ENCODE results near the gene DEDD. TPM values are rescaled to one million over a fixed set of nuclear protein-coding genes. Genes with fewer than 3 reads are reported as not detected.

The DEDD gene
- total RNA-seq, 1 experiment from 2014 or later = 28.2 TPM

GRCh38 chr1:161091796-161092507 lies 40.5 kb downstream of the DEDD start:
- DNase-seq (ENCODE audit: low spot score) = no peak

GRCh38 chr1:161091093-161091492 lies 41.4 kb downstream of the DEDD start:
- DNase-seq (ENCODE audit: low spot score) = no peak

DNA sequence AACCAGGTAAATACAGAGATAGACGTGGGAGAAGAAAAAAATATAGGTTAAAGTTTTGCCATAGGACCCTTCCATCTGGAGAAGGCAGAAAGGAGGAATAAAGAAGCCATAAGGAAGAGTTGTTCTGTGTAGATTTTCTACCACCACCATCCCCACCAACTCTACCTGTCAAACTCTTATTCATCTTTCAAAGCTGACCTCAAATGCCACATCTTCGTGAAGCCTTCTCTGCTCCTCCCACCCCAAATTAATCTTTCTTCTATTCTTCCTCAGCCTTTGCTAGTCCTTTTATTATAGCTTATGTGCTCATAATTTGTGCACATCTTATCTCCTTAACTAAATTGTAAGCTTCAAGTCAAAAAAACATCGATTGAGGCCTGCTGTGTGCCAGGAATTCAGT lies 41.9 kb downstream of the DEDD start:
- no peak for DNase-seq (ENCODE audit: low spot score)

GRCh38 chr1:161089938-161090337 lies 42.5 kb downstream of the DEDD start:
- DNase-seq (ENCODE audit: low spot score) = no peak

GRCh38 chr1:161089251-161089924 lies 43.1 kb downstream of the DEDD start, which contains the start of gene NECTIN4:
TSS of gene NECTIN4 (minus strand) at chr1:161089558. CDS start at chr1:161089296, 262 bp downstream.
- no peak for DNase-seq (ENCODE audit: low spot score)

DNA sequence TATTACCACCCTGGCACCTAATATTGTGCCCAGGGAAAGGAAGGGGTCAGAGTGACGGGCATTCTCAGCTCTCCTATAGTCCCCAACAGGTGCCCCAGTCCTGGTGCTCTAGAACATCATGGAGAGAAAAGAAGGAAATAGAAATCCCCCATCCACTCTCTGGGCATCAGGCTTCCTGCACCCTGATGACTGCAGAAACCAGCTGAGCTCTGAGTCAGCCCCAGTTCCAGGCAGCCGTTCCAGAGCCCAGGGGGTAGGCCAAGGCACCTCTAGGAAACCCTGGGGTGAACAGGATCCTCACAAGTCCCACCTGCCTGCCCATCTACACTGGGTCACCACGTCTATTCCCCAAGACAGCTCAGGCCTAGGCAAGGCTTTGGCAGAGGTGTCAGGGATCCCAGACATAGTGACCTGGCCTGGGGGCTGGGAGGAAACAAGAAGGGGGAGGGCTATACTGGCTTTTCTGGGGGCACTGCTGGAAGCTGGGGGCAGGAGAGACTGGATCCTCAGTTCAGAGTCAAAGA lies 43.8 kb downstream of the DEDD start:
- DNase-seq (ENCODE audit: low spot score) = no peak

GRCh38 chr1:161086457-161086856 lies 46.0 kb downstream of the DEDD start:
- DNase-seq (ENCODE audit: low spot score) = no peak

DNA sequence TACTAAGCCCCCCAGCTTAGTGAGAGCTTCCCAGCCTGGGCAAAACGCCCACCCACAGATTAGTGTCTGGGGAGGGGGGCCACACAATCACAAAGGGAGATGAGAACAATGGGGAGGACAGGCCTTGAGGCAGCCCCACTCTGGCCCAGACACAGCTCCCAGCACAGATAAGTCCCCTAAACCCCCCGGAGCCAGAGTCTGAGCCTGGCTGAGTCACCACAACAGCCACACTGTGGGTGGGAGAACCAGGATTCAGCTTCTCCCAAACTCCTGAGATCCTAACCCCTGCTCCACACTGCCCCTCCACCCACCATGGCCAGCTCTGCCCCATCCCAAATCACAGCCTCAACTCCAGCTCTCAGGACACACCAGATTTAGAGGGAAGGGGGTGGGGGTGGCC lies 47.3 kb downstream of the DEDD start:
- no peak for DNase-seq (ENCODE audit: low spot score)

DNA sequence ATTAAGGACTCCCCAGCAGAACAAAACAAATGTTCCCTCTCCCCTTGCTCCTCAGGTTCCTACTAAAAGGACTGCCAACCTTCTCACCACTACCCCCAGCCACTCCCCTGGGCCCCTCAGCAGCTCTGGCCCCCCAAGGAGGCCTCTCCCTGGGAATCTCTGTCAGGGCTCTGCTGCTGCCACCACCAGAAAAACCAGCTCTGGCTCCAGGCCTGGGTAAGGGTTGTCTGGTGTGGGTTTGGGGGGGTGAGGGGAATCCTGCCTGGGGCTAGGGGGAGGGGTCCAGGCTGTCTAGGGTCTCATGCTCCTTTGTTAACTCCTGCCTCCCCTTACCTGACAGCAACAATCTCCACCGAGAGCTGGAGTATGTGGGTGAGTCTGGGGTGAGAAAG lies 47.9 kb downstream of the DEDD start:
- no peak for DNase-seq (ENCODE audit: low spot score)

DNA sequence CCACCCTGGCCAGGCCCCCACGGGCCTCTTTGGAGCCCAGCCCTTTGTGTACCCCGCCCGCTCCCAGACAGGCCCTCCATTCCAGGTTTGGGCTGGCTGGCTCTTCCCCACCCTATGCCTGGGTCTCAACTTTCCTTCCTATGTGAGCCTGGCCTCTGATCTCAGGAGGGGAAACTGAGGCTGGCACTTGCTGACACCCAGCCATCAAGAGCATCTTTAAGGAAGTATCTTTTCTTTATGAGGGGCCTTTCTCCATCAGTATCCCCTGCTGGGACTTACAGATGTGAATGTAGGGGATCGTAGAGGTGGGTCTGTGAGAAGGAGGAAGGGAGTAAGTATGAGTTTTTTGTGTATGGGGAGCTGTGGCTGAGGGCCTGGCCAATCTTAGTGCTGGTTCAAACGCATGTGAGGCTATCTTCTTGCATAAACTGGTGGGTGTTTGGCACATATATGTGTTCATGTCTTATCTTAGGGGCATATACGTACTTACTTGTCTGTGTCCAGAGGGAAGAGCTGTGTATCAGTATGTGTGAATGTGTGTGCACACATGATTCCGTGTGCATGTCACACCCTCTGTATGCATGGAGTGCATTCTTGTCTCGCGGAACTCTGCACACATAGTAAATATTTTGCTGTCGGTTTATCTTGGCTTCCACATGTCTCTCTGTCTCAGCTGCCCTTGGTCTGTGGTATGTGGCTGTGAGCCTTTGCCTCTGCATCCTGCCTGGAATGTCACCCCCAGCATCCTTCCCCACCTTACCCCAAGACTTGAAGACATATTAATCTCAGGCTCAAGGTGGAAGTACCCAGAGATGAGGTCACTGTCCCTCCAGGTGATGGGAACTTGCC lies 48.5 kb downstream of the DEDD start:
- DNase-seq (ENCODE audit: low spot score) = no peak

DNA sequence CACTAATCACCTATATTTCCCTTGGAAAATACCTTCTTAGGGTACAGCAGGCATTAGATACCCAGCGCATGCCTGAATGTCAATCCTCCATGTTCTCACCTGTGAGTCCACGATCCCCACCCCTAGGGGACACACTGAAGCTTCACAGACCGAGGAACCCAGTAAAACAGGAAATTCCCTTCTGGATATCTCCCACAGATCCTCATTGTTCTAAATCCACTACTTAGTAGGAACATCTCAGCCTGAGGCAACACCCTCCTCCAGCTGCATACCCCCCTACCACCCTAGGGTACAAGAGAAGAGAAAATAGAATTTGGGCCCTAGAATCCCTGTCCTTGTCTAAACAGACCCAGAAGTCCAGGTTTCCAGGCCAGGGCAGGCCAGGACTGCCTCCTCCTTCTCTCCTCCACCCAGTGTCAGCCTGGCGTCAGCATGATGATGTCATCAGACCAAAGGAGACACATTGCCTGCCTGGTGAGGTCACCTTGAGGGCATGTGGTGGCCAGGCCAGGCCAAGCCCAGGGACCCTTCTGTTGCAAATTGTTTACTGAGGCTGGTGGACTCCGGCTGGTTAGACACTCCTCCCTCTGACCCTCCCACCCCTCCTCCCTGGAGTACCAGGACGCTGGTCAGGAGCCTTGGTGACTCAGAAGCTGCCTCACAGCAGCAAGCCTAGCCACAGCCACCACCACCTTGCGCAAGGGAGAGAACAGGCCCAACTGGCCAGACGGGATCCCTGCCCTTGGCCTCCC lies 49.3 kb downstream of the DEDD start:
- peak; percentile 91 for DNase-seq (ENCODE audit: low spot score)

DNA sequence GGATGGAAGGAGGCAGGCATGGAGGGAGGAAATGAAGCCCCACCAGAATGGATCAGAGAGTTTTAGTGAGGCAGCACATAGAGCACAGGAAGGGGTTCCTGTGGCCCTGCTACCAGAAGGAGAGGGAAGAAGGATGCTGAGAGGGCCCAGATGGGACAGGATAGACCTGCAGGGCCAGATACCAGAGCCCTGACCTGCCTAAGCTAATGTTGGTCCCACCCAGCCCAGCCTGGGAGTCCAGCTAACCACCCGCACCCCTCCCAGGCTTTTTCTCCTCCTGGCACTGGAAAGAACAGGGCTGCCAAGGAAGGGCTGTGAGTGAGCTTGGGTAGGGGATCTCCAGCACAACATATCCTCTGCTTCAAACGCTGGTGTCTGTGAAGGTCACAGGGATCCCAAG lies 50.0 kb downstream of the DEDD start:
- no peak for DNase-seq (ENCODE audit: low spot score)

- DNase-seq (ENCODE audit: low spot score) = no peak
These were observed 50.9 kb downstream of the DEDD start for GRCh38 chr1:161081519-161081918.

- no peak for DNase-seq (ENCODE audit: low spot score)
These were observed 51.7 kb downstream of the DEDD start for GRCh38 chr1:161080441-161081405.

DNA sequence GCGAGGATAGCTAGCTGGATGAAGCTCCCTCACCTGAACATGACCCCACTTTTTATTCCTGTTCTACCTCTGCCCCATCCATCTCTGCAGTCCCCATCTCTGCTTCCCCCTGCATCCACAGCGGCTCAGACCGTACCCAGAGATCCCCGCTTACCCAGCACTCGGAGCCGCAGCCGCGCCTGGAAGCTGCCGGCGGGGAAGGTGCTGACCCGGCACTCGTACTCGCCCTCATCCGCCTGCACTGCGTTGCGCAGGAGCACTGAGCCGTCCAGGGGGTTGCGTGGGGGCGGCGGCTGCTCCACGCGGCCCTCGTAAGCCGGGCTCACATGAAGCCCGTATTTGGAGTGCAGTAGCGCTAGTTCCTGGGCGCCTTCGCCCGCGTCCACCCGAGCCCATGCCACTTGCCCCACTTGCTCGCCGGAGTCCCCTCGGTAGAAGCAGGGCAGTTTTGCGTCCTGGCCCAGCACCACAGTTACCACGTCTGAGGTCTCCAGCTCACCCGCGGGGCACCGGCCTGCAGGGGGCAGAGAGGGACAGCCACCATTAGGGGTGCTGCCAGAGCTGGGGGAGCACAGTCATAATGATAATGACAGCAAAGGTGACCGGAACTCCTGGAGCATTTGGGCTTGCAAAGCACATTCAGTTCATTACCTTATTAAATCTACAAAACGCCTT lies 52.9 kb downstream of the DEDD start:
- no peak for DNase-seq (ENCODE audit: low spot score)

DNA sequence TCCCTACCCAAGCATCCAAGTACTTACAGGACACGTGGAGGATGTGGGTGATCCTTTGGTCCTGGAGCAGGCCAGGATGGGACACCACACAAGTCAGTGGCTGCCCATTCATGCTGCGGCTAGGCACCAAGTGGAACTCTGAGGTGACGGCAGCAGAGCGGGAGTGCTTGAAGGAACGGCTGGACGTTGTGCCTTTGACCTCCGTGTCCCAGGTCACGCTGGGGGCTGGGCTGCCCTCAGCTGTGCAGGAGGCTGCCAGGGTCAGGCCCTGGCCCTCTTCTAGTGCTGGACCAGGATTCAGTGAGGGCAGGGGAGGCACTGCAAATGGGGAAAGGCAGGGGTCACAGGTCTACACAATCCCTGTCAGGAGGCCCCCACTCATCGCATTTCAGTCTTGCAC lies 55.0 kb downstream of the DEDD start:
- no peak for DNase-seq (ENCODE audit: low spot score)

DNA sequence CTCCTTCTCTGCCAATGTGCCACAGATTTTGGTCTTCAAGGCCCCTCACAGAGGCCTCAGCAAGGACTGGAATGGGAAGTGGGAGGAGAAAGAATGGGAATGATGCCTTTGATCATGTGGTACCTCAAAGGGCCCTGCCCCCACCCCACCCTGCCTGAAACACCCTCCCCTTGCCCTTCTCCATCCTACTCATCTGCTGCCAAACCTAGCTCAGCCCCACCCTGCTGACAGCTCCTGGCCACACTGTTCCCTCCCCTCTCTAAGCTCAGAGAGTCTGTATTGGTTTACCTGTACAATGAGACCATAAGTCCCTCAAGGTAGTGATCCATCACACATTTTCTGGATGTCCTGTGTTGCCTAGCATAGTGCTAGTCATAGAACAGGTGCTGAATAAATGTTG lies 56.1 kb downstream of the DEDD start:
- no peak for DNase-seq (ENCODE audit: low spot score)

DNA sequence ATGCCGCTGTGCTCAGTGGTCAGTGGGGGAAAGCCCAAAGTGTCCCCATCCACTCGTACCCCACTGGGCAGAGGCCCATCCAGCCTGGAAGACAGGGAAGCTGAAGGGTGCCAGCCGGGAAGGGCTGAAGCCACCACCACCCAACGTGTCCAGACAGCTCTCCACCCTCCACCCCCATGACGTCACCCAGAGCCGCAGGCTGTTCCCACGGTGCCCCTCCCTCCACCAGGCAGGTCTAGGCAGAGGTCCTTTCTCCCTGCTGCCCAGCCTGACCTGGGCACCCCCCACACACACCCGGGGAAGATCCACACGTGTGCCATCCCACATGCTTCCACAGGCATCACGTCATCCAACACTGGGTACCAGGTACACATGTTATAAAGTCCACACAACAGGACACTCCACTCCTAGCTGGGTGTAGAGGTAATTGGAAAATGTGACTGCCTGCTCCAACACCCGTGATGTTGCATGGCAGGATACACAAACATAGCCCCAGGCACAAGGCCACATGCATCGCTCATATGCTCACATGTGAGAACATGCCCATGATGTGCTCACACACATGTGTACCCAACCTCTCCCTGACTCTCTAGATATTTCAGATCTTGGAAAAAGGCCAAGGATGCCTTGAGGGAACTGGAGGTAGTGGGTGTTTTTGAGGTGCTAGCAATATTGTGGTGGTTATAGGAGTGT lies 57.6 kb downstream of the DEDD start:
- no peak for DNase-seq (ENCODE audit: low spot score)

DNA sequence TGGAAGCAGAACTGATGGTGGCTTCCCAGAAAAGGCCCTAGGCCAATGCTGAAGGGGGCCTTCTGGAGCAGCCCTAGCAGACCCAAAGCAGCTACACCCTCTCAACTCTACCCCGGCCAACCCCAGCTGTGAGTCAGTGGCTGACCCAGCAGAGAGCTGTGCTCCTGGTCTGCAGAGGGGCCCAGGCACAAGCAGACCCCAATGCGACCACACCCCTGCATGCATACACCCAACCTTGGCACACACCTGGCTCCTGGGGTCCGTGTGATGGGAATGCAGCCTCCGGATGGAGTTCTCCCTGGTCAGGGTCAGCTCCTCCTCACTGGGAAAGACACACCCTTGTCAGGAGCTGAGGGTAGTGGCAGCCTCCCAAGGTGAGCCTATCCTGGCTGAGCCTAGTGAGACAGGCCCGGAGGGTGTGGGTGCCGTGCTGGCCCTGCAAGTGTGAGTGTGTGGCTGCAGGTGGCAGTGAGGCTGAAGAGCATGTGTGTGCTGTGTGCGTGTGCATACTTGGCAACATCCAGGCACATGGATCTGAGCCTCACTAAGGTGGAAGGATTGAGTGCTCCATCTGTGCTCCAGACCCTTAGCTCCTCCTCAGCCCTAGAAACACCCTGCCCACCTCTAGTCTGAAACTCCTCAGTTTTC lies 58.9 kb downstream of the DEDD start:
- no peak for DNase-seq (ENCODE audit: low spot score)

All from H4 (cell line).